GM18951 (cell line): ENCODE data around the gene TMEM200B.

Experiments used
- POLR2A ChIP-seq: IDR thresholded peaks from 4 replicates; pipeline ENCODE4 v1.6.1; 2011; ENCODE audit warnings: mild to moderate bottlenecking; ENCODE audit not compliant: insufficient read length, insufficient read depth; ENCODE audit errors: extremely low read depth
- in situ Hi-C: fragments of 300-500 bp; cut with MboI; formaldehyde crosslinking; loops from one replicate; pipeline ENCODE4 v1.12.0; 2022; ENCODE audit warnings: low sequenced_read_pairs, mixed read lengths, inconsistent platforms; ENCODE audit not compliant: unreplicated experiment

The TMEM200B gene

DNA sequence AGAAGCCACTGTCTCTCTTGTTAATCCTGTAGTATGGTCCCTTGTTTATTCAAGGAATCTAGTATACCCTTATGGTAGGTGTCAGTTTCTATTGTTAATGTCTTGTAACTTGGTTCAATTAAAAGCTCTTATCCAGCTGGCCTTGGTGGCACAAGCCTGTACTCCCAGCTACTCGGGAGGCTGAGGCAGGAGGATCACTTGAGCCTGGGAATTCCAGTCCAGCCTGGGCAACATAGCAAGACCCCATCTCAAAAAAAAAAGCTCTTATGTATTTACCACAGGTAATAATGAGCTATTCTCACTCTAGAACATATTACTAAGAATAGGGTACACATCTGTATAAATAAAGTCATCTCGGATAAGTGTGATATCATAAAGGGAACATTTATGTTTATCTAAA is 46.5 kb downstream of the TMEM200B start:
- TF ChIP-seq POLR2A: no peak
- in situ Hi-C loops: no loop called here
